Adrenal gland (tissue), 5 donors: ENCODE measurements around the gene TENM4.

ENCODE experiments used
- POLR2A ChIP-seq, 2 donors: fragments of 450-650 bp; IDR thresholded peaks; one replicate each; pipeline ENCODE4 v1.6.1; 2017; ENCODE audit warnings: antibody characterized with exemption in 2 of 2, mild to moderate bottlenecking in 2 of 2, moderate library complexity in 1 of 2
- TF ChIP-seq, protein P1 (sequence below), 6 experiments: fragments of 450-650 bp in 4 of 6; fragments of 200-600 bp in 2 of 6; sonication (generic) in 1 of 6; IDR thresholded peaks; 1 replicate in 5 of 6; 2 replicates in 1 of 6; pipeline versions ENCODE4 v1.5.1 to v1.8.0; 2016 to 2021; ENCODE audit warnings: antibody characterized with exemption in 6 of 6, mild to moderate bottlenecking in 2 of 6, moderate library complexity in 1 of 6
- donor health status: DM: no; HTN: no; CAD: no.

DNA sequence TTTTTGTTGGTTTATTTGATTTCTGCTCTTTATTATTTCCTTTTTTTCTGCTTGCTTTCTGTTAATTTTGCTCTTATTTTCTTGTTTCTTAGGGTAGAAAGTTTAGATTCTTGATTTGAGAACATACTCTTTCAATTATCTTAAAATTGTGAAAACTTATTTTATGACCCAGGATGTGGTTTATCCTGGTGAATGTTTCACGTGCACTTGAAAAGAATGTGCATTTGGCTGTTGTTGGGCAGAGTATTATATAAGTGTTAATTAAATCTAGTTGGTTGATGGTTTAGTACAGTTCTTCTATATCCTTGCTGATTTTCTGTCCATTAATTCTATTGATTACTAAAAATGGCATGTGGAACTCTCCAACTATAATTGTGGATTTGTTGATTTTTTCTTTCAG is 799.3 kb downstream of the TENM4 start:
- TF ChIP-seq POLR2A (IDR thresholded peaks at IDR 0.05): no peak
- TF ChIP-seq, protein P1, sequence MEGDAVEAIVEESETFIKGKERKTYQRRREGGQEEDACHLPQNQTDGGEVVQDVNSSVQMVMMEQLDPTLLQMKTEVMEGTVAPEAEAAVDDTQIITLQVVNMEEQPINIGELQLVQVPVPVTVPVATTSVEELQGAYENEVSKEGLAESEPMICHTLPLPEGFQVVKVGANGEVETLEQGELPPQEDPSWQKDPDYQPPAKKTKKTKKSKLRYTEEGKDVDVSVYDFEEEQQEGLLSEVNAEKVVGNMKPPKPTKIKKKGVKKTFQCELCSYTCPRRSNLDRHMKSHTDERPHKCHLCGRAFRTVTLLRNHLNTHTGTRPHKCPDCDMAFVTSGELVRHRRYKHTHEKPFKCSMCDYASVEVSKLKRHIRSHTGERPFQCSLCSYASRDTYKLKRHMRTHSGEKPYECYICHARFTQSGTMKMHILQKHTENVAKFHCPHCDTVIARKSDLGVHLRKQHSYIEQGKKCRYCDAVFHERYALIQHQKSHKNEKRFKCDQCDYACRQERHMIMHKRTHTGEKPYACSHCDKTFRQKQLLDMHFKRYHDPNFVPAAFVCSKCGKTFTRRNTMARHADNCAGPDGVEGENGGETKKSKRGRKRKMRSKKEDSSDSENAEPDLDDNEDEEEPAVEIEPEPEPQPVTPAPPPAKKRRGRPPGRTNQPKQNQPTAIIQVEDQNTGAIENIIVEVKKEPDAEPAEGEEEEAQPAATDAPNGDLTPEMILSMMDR (IDR thresholded peaks at IDR 0.05): no peak
